Central memory CD8-positive, alpha-beta T cell (primary cell): ENCODE data around the gene POU6F2.

Source experiments
- ATAC-seq: fragments of 150-1000 bp; cut with Tn5 transposase; replicated peaks from 2 replicates; pipeline ENCODE4 v1.10.0; 2022; ENCODE audit warnings: mild to moderate bottlenecking, moderate FRiP score, moderate number of reproducible peaks; ENCODE audit not compliant: poor library complexity, severe bottlenecking; ENCODE audit errors: extremely low read depth
- DNase-seq, 2 donors: peaks; one replicate each; pipeline ENCODE4 v3.0.0; 2021; ENCODE audit warnings: low spot score in 2 of 2
- H3K27ac Mint-ChIP-seq: one replicate; pipeline ENCODE4 v1.8.0; 2022; ENCODE audit warnings: low read depth, mild to moderate bottlenecking, moderate library complexity, mixed read lengths
- H3K27me3 Mint-ChIP-seq: one replicate; pipeline ENCODE4 v1.8.0; 2022; ENCODE audit warnings: mixed read lengths
- H3K36me3 Mint-ChIP-seq: one replicate; pipeline ENCODE4 v1.8.0; 2022; ENCODE audit warnings: mild to moderate bottlenecking, moderate library complexity, mixed read lengths; ENCODE audit not compliant: insufficient read depth
- H3K4me1 Mint-ChIP-seq: one replicate; pipeline ENCODE4 v1.8.0; 2022; ENCODE audit warnings: mixed read lengths
- H3K4me3 Mint-ChIP-seq: one replicate; pipeline ENCODE4 v1.8.0; 2022; ENCODE audit warnings: mild to moderate bottlenecking, moderate library complexity, mixed read lengths
- H3K9me3 Mint-ChIP-seq: one replicate; pipeline ENCODE4 v1.8.0; 2022; ENCODE audit warnings: mixed read lengths

Gene POU6F2

GRCh38 chr7:38951213-38951612 is 26.5 kb upstream of the POU6F2 start:
- Mint-ChIP-seq H3K27ac (no peak overlapping the region), H3K27me3 (peaks cover 72% of the 10 kb centered on the region), H3K9me3 (no peaks in the 10 kb centered on the region), H3K4me1 (no peaks in the 10 kb centered on the region), H3K4me3 (no peak overlapping the region), H3K36me3 (no peaks in the 10 kb centered on the region)
- no peak for DNase-seq
- no peak for ATAC-seq

- DNase-seq, result no peak
- no peak for ATAC-seq
- H3K4me3 Mint-ChIP-seq, result no peak overlapping the region
- H3K27me3 Mint-ChIP-seq, result peaks cover 62% of the 10 kb centered on the region
- no peak overlapping the region for H3K27ac Mint-ChIP-seq
- no peaks in the 10 kb centered on the region for H3K36me3 Mint-ChIP-seq
- no peaks in the 10 kb centered on the region for H3K9me3 Mint-ChIP-seq
- no peaks in the 10 kb centered on the region for H3K4me1 Mint-ChIP-seq
These were observed 24.5 kb upstream of the POU6F2 start for GRCh38 chr7:38953227-38953626.

GRCh38 chr7:38953971-38954370 is 23.7 kb upstream of the POU6F2 start:
- ATAC-seq (no peak), DNase-seq (no peak)
- Mint-ChIP-seq H3K36me3 (no peaks in the 10 kb centered on the region), H3K4me3 (no peak overlapping the region), H3K9me3 (no peaks in the 10 kb centered on the region), H3K4me1 (no peaks in the 10 kb centered on the region), H3K27ac (no peak overlapping the region), H3K27me3 (peaks cover 62% of the 10 kb centered on the region)

DNA sequence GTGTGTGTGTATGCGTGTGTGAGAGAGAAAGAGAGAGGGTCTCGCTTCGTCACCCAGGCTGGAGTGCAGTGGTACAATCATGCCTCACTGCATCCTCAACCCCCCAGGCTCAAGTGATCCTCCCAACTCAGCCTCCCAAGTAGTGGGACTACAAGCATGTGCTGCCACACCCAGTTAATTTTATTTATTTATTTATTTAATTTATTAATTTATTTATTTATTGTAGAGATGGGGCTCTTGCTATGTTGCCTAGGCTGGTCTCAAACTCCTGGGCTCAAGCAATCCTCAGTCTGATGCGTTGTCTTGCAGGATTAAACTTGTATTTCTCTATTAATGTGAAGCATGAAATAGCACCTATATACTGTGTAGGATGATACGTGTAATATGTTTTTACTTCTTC is 21.8 kb upstream of the POU6F2 start:
- Mint-ChIP-seq H3K36me3 (no peaks in the 10 kb centered on the region), H3K27me3 (peaks cover 71% of the 10 kb centered on the region), H3K27ac (no peak overlapping the region), H3K4me1 (no peaks in the 10 kb centered on the region), H3K9me3 (no peaks in the 10 kb centered on the region), H3K4me3 (no peak overlapping the region)
- ATAC-seq (no peak), DNase-seq (no peak)

DNA sequence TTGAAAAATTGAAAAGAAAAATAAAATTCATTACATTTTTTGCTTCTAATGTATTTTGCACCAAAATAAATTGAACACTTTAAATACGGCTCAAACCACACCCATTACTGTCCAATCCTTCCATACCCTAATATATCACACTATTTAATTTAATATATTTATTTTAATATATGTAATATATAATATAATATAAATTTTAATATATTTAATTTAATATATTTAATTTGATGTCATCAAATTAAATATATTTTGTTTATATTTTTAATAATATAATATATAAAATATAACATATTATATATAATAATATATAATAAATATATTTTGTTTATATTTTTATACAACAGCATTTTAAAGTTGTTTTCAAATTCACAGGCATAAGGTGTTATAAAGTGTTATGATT is 15.7 kb upstream of the POU6F2 start:
- ATAC-seq (no peak), DNase-seq (no peak)
- no peaks in the 10 kb centered on the region for H3K9me3 Mint-ChIP-seq
- H3K4me3 Mint-ChIP-seq, result no peak overlapping the region
- H3K27me3 Mint-ChIP-seq, result peaks cover 41% of the 10 kb centered on the region
- H3K36me3 Mint-ChIP-seq, result no peaks in the 10 kb centered on the region
- no peaks in the 10 kb centered on the region for H3K4me1 Mint-ChIP-seq
- H3K27ac Mint-ChIP-seq, result no peak overlapping the region

DNA sequence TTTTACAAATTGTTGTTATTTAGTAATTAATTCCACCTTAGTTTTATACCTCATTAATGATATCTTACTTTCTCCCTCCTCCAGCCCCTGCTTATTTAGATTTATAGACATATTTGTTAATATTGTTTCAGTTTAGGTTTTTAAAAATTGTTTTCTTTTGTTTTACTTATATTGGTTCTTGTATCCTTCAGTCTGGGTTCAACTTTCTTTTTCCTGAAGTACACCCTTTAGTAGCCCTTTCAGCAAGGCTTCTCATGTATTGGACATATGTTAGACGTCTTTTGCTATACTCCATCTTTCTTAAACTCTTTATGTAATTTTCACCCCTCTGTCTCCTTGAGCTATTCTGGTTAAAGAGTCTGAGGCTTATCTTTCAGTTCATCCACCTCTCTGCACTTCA is 12.8 kb upstream of the POU6F2 start:
- H3K27ac Mint-ChIP-seq, result no peak overlapping the region
- H3K9me3 Mint-ChIP-seq, result no peaks in the 10 kb centered on the region
- DNase-seq (no peak), ATAC-seq (no peak)
- no peak overlapping the region for H3K4me3 Mint-ChIP-seq
- H3K36me3 Mint-ChIP-seq, result no peaks in the 10 kb centered on the region
- peaks cover 24% of the 10 kb centered on the region for H3K27me3 Mint-ChIP-seq
- H3K4me1 Mint-ChIP-seq, result no peaks in the 10 kb centered on the region

DNA sequence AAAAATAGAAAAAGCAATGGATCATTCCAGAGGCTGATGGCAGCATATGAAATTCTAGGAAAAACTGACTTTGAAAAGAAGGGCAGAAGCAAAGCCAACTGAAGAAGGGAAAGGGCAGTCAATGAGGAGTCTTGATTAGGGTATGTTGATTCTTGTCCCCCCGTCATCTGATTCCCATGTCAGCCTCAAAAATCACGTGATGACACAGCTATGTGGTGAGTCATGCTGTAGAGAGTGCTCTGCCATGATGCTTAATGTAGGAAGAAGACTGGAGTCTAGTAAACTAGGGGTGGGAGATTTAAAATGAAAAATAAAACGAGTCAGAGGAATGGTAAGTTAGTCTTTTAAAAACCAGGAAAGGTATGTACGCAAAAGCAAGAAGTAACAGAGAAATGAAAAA is 3.9 kb upstream of the POU6F2 start:
- H3K27me3 Mint-ChIP-seq, result peaks cover 61% of the 10 kb centered on the region
- H3K4me1 Mint-ChIP-seq, result no peaks in the 10 kb centered on the region
- no peaks in the 10 kb centered on the region for H3K36me3 Mint-ChIP-seq
- no peak overlapping the region for H3K27ac Mint-ChIP-seq
- no peak for DNase-seq
- no peak for ATAC-seq
- no peaks in the 10 kb centered on the region for H3K9me3 Mint-ChIP-seq
- H3K4me3 Mint-ChIP-seq, result no peak overlapping the region

DNA sequence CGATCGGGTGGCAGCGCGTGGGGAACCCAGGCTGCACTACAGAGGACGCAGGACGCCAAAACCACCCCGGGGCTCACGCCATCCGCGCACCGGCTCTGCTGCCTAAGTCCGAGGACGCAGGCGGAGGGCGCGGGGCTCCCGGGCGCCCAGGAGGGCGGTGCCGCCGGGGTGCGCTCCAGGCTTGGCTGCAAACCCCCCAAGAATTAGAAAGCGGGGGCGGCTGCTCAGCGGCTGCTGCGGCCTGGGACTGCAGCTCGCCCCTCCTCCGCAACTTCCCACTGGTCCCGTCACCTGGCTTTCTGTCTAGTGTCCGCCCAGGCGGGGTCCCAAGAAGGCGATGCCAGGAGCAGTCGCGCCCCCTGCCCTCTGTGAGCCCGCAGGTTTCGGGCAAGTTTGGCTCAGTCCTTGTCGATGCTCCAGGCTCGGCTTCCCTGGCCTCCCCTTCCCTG is 1.7 kb upstream of the POU6F2 start:
- DNase-seq (no peak), ATAC-seq (no peak)
- H3K9me3 Mint-ChIP-seq, result no peaks in the 10 kb centered on the region
- H3K27me3 Mint-ChIP-seq, result peaks cover 69% of the 10 kb centered on the region
- H3K4me3 Mint-ChIP-seq, result no peak overlapping the region
- H3K36me3 Mint-ChIP-seq, result no peaks in the 10 kb centered on the region
- no peak overlapping the region for H3K27ac Mint-ChIP-seq
- H3K4me1 Mint-ChIP-seq, result no peaks in the 10 kb centered on the region

DNA sequence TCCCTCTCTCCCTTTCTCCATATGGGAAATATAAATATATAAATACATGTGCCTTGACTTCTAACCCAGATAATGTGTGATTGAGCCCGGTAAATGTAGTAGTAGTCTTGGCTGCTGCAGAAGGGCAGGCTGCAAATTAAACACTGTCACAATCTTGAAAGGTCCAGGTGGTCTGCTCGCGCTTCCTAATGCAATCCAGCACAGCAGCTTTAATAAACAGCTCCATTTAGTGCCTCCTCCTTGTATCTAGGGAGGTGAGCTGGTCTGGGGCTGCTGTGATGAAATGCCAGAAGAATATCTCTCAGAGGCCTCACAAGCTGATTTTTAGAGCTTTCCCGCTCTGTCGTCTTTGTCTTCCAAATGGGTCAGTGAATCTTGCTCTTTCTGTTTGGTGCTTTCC is 782 bp downstream of the POU6F2 start:
- DNase-seq, result no peak
- Mint-ChIP-seq H3K9me3 (no peaks in the 10 kb centered on the region), H3K36me3 (no peaks in the 10 kb centered on the region), H3K27me3 (peaks cover 70% of the 10 kb centered on the region), H3K4me1 (no peaks in the 10 kb centered on the region), H3K27ac (no peak overlapping the region), H3K4me3 (no peak overlapping the region)
- no peak for ATAC-seq

- no peak for DNase-seq
- ATAC-seq, result no peak
- H3K27ac Mint-ChIP-seq, result no peak overlapping the region
- no peaks in the 10 kb centered on the region for H3K4me1 Mint-ChIP-seq
- H3K9me3 Mint-ChIP-seq, result peaks cover 5% of the 10 kb centered on the region
- no peaks in the 10 kb centered on the region for H3K36me3 Mint-ChIP-seq
- no peak overlapping the region for H3K4me3 Mint-ChIP-seq
- H3K27me3 Mint-ChIP-seq, result peaks cover 44% of the 10 kb centered on the region
These were observed 14.5 kb downstream of the POU6F2 start for GRCh38 chr7:38992203-38992602.

DNA sequence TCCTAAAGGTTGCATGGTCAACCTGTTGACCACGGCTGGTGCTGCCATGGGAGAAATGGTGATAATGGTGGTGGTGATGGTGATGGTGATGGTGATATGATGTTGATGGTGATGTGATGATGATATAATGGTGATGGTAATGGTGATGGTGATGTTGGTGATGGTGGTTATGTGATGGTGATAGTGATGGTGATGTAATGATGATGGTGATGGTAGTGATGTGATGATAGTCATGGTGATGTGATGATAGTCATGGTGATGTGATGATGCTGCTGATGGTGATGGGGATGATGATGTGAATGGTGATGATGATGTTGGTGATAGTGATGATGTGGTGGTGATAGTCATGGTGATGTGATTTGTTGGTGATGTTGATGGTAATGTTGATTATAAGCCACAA is 23.9 kb downstream of the POU6F2 start:
- Mint-ChIP-seq H3K36me3 (no peaks in the 10 kb centered on the region), H3K4me1 (no peaks in the 10 kb centered on the region), H3K9me3 (peaks cover under 1% of the 10 kb centered on the region), H3K27me3 (peaks cover 7% of the 10 kb centered on the region), H3K4me3 (no peak overlapping the region), H3K27ac (no peak overlapping the region)
- DNase-seq (no peak), ATAC-seq (no peak)

GRCh38 chr7:39002755-39003154 is 25.0 kb downstream of the POU6F2 start:
- no peak overlapping the region for H3K27ac Mint-ChIP-seq
- H3K36me3 Mint-ChIP-seq, result no peaks in the 10 kb centered on the region
- no peak for ATAC-seq
- no peaks in the 10 kb centered on the region for H3K27me3 Mint-ChIP-seq
- no peak for DNase-seq
- no peak overlapping the region for H3K4me3 Mint-ChIP-seq
- H3K4me1 Mint-ChIP-seq, result no peaks in the 10 kb centered on the region
- H3K9me3 Mint-ChIP-seq, result no peaks in the 10 kb centered on the region

DNA sequence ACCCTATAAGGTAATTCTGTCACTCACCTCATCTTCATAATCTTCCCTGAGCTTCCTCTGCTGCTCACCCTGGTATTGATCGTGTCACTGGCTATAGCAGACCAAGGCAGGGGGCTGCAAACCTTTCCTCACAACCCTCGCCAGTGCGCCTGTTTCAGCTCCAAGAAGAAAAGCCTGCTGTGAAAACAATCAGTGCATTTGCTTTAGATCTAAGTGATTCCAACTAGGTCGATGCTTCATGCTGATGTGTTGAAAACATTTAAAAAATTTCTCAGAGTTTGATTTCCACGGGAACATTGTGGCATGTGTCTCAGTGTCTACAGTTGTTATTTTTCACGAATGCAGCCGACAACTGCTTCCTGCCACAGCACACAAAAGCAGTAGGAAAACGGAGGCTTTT is 27.3 kb downstream of the POU6F2 start:
- no peaks in the 10 kb centered on the region for H3K9me3 Mint-ChIP-seq
- DNase-seq, result no peak
- ATAC-seq, result no peak
- no peak overlapping the region for H3K4me3 Mint-ChIP-seq
- no peak overlapping the region for H3K27ac Mint-ChIP-seq
- H3K36me3 Mint-ChIP-seq, result no peaks in the 10 kb centered on the region
- no peaks in the 10 kb centered on the region for H3K4me1 Mint-ChIP-seq
- H3K27me3 Mint-ChIP-seq, result no peaks in the 10 kb centered on the region

- H3K4me3 Mint-ChIP-seq, result no peak overlapping the region
- no peaks in the 10 kb centered on the region for H3K4me1 Mint-ChIP-seq
- no peak for ATAC-seq
- H3K27ac Mint-ChIP-seq, result no peak overlapping the region
- H3K36me3 Mint-ChIP-seq, result no peaks in the 10 kb centered on the region
- DNase-seq, result no peak
- H3K27me3 Mint-ChIP-seq, result no peaks in the 10 kb centered on the region
- no peaks in the 10 kb centered on the region for H3K9me3 Mint-ChIP-seq
These were observed 27.8 kb downstream of the POU6F2 start for GRCh38 chr7:39005461-39005860.
